Measurements from ENCODE around the gene KRT73. TPM values are rescaled to one million over a fixed set of nuclear protein-coding genes. Genes with fewer than 3 reads are reported as not detected.

The KRT73 gene
- total RNA-seq: not detected

- Mint-ChIP-seq H3K9me3 (no peaks in the 10 kb centered on the region), H3K4me3 (no peak within 1 kb of the TSS), H3K27ac (no peak within 1 kb of the TSS), H3K27me3 (peaks cover 15% of the 10 kb centered on the region), H3K4me1 (peaks cover 10% of the 10 kb centered on the region), H3K36me3 (ENCODE audit: low read depth) (no peaks in the 10 kb centered on the region)
- CTCF ChIA-PET: interaction anchor here (1.4 kb wide), 1 partner anchor 252 kb away, joined by 3 read pairs; no protein-coding TSS in a partner anchor
- POLR2A ChIA-PET: no interaction called here
- peak; percentile 12 for DNase-seq
Observed at GRCh38 chr12:52618216-52618615, at the start of gene KRT73. Gene KRT73 (minus strand): TSS chr12:52618559. CDS start chr12:52618524, 35 bp downstream.

DNA sequence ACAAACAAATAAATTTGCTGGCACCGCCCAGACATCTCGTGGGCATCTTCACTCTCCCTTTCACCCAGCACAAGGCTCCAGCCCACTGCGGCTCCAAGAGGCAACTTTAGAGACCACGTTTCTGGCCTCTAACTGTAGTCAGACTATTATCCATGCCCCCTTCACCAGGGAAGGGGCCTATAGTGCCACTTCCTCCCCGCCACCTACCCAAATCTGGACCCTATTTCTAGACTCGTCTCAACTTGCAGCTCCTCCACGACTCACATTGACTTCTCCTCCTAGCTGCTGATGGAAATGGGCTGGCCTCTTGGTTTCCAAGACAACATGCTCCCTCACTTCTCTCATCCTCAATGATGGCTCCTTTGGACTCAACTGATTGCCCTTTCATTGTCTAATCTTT, 49.6 kb upstream of the KRT73 start:
- no peaks in the 10 kb centered on the region for H3K4me1 Mint-ChIP-seq

GRCh38 chr12:52667509-52667908, 49.1 kb upstream of the KRT73 start:
- H3K4me1 Mint-ChIP-seq: peaks cover 2% of the 10 kb centered on the region
- no peak overlapping the region for H3K4me3 Mint-ChIP-seq
- no peaks in the 10 kb centered on the region for H3K9me3 Mint-ChIP-seq
- no peak overlapping the region for H3K27ac Mint-ChIP-seq
- POLR2A ChIA-PET: no interaction called here
- no peak for DNase-seq
- CTCF ChIA-PET: no interaction called here
- H3K36me3 Mint-ChIP-seq (ENCODE audit: low read depth): no peaks in the 10 kb centered on the region
- H3K27me3 Mint-ChIP-seq: peaks cover 22% of the 10 kb centered on the region

More for the DNA sequence above, 49.6 kb upstream of the KRT73 start:
- H3K4me3 Mint-ChIP-seq: no peak overlapping the region
- H3K36me3 Mint-ChIP-seq (ENCODE audit: low read depth): no peaks in the 10 kb centered on the region
- no peak overlapping the region for H3K27ac Mint-ChIP-seq
- no peak for DNase-seq
- ChIA-PET CTCF (no interaction called here), POLR2A (interaction anchor here (0.8 kb wide), 1 partner anchor 153 kb away, joined by 3 read pairs; no protein-coding TSS in a partner anchor)
- peaks cover 22% of the 10 kb centered on the region for H3K27me3 Mint-ChIP-seq
- no peaks in the 10 kb centered on the region for H3K9me3 Mint-ChIP-seq

DNA sequence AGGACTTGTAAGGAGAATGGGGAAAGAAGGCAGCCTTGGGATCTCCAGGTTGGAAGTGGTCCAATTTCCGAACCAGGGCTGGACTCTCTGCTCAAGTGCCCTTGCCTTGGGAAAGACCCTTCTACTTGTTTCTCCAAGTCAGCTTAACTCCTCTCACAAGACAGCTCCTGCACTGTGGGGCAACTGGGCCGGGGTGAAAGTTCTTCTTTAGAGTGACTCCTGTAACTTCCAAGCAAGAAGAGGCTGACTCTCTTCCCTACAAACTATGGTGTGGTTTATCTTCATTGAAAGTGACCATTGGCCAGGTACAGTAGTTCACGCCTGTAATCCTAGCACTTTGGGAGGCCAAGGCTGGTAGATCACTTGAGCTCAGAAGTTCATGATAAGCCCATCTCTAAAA, 48.1 kb upstream of the KRT73 start:
- Mint-ChIP-seq H3K4me3 (no peak overlapping the region), H3K4me1 (peaks cover 10% of the 10 kb centered on the region), H3K36me3 (ENCODE audit: low read depth) (no peaks in the 10 kb centered on the region), H3K27ac (no peak overlapping the region), H3K27me3 (peaks cover 24% of the 10 kb centered on the region), H3K9me3 (no peaks in the 10 kb centered on the region)
- no peak for DNase-seq
- ChIA-PET CTCF (interaction anchor here (0.6 to 1.4 kb wide), 2 partner anchors 218 to 290 kb away, joined by 3 to 4 read pairs; no protein-coding TSS in a partner anchor), POLR2A (no interaction called here)

- Mint-ChIP-seq H3K4me1 (peaks cover 10% of the 10 kb centered on the region), H3K27ac (no peak overlapping the region), H3K36me3 (ENCODE audit: low read depth) (no peaks in the 10 kb centered on the region), H3K9me3 (no peaks in the 10 kb centered on the region), H3K27me3 (peaks cover 22% of the 10 kb centered on the region), H3K4me3 (no peak overlapping the region)
- no peak for DNase-seq
- ChIA-PET POLR2A (no interaction called here), CTCF (no interaction called here)
Observed at GRCh38 chr12:52663420-52663819, 45.1 kb upstream of the KRT73 start.

GRCh38 chr12:52662918-52663229, 44.5 kb upstream of the KRT73 start:
- no peaks in the 10 kb centered on the region for H3K36me3 Mint-ChIP-seq (ENCODE audit: low read depth)

GRCh38 chr12:52662093-52662917, 43.9 kb upstream of the KRT73 start:
- H3K9me3 Mint-ChIP-seq: no peaks in the 10 kb centered on the region
- peaks cover 10% of the 10 kb centered on the region for H3K4me1 Mint-ChIP-seq
- no peaks in the 10 kb centered on the region for H3K36me3 Mint-ChIP-seq (ENCODE audit: low read depth)
- no peak overlapping the region for H3K27ac Mint-ChIP-seq
- ChIA-PET POLR2A (no interaction called here), CTCF (no interaction called here)
- DNase-seq: no peak
- H3K4me3 Mint-ChIP-seq: no peak overlapping the region
- peaks cover 17% of the 10 kb centered on the region for H3K27me3 Mint-ChIP-seq

More at GRCh38 chr12:52662918-52663229, 44.5 kb upstream of the KRT73 start:
- H3K9me3 Mint-ChIP-seq: no peaks in the 10 kb centered on the region
- CTCF ChIA-PET: no interaction called here
- peaks cover 10% of the 10 kb centered on the region for H3K4me1 Mint-ChIP-seq
- POLR2A ChIA-PET: no interaction called here
- no peak overlapping the region for H3K4me3 Mint-ChIP-seq
- H3K27me3 Mint-ChIP-seq: peaks cover 19% of the 10 kb centered on the region
- no peak overlapping the region for H3K27ac Mint-ChIP-seq
- DNase-seq: no peak

- peaks cover 18% of the 10 kb centered on the region for H3K27me3 Mint-ChIP-seq
- no peak for DNase-seq
- H3K27ac Mint-ChIP-seq: no peak overlapping the region
- peaks cover 10% of the 10 kb centered on the region for H3K4me1 Mint-ChIP-seq
- H3K9me3 Mint-ChIP-seq: no peaks in the 10 kb centered on the region
- no peaks in the 10 kb centered on the region for H3K36me3 Mint-ChIP-seq (ENCODE audit: low read depth)
- H3K4me3 Mint-ChIP-seq: no peak overlapping the region
- POLR2A ChIA-PET: no interaction called here
- CTCF ChIA-PET: no interaction called here
Observed at GRCh38 chr12:52661668-52662067, 43.3 kb upstream of the KRT73 start.

DNA sequence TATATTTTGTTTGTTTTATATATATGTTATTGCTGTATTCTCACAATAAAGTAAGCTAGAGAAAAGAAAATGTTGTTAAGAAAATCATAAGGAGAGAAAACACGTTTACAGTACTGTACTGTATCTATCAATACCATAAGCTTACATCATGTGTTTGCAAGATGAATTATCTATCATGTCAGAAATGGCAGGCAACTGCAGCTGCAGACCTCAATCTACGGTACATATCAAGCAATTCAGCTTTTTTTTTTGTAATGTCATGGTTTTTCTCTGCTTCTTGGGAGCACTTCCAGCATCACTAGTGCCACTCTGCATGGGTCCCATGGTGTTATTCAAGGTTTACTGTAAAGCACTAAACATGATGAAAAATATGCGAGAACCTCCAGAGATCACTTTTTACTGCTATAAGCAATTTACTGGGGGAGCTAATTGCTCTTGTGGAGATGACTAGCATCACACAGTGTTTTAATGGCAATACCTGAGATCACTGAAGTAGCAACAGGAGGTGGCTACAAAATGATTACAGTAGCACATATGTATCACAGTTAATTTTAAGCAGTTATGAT, 42.7 kb upstream of the KRT73 start:
- Mint-ChIP-seq H3K36me3 (ENCODE audit: low read depth) (no peaks in the 10 kb centered on the region), H3K4me3 (no peak overlapping the region), H3K27ac (no peak overlapping the region), H3K4me1 (peaks cover 10% of the 10 kb centered on the region), H3K9me3 (no peaks in the 10 kb centered on the region), H3K27me3 (peaks cover 20% of the 10 kb centered on the region)
- ChIA-PET CTCF (no interaction called here), POLR2A (no interaction called here)
- DNase-seq: no peak

GRCh38 chr12:52659951-52660350, 41.6 kb upstream of the KRT73 start:
- no peak overlapping the region for H3K27ac Mint-ChIP-seq
- peaks cover 10% of the 10 kb centered on the region for H3K4me1 Mint-ChIP-seq
- H3K27me3 Mint-ChIP-seq: peaks cover 26% of the 10 kb centered on the region
- CTCF ChIA-PET: no interaction called here
- H3K36me3 Mint-ChIP-seq (ENCODE audit: low read depth): no peaks in the 10 kb centered on the region
- POLR2A ChIA-PET: no interaction called here
- DNase-seq: no peak
- H3K9me3 Mint-ChIP-seq: no peaks in the 10 kb centered on the region
- no peak overlapping the region for H3K4me3 Mint-ChIP-seq

DNA sequence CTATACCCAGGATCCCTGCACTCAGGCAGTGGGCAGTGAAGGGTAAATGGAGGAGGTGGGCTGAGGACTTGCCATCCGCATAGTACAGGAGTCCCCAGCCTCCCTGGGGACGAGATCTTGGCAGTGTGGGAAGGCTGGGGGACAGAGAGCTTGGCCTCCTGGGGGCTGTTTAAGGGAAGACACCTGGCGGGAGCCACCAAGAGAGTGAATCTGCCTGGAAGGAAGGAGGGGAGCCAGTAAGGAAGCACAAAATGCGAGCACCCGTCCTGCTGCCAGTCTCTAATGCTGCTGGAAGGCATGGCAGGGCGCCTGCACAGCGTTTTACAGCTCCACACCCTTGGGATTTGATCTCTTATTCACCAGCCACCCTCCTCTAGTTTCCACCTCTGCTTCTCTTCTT, 41.0 kb upstream of the KRT73 start:
- Mint-ChIP-seq H3K27ac (no peak overlapping the region), H3K4me3 (no peak overlapping the region), H3K27me3 (peaks cover 31% of the 10 kb centered on the region), H3K4me1 (peaks cover 10% of the 10 kb centered on the region), H3K36me3 (ENCODE audit: low read depth) (no peaks in the 10 kb centered on the region), H3K9me3 (no peaks in the 10 kb centered on the region)
- POLR2A ChIA-PET: no interaction called here
- DNase-seq: no peak
- CTCF ChIA-PET: no interaction called here

- ChIA-PET POLR2A (no interaction called here), CTCF (no interaction called here)
- no peak for DNase-seq
- peaks cover 36% of the 10 kb centered on the region for H3K27me3 Mint-ChIP-seq
- H3K9me3 Mint-ChIP-seq: no peaks in the 10 kb centered on the region
- H3K4me1 Mint-ChIP-seq: peaks cover 10% of the 10 kb centered on the region
- no peaks in the 10 kb centered on the region for H3K36me3 Mint-ChIP-seq (ENCODE audit: low read depth)
- no peak overlapping the region for H3K27ac Mint-ChIP-seq
- no peak overlapping the region for H3K4me3 Mint-ChIP-seq
Observed at GRCh38 chr12:52658196-52658595, 39.8 kb upstream of the KRT73 start.

GRCh38 chr12:52657250-52657902, 39.0 kb upstream of the KRT73 start:
- Mint-ChIP-seq H3K27me3 (peaks cover 42% of the 10 kb centered on the region), H3K36me3 (ENCODE audit: low read depth) (no peaks in the 10 kb centered on the region), H3K4me3 (no peak overlapping the region), H3K4me1 (peaks cover 6% of the 10 kb centered on the region), H3K27ac (no peak overlapping the region), H3K9me3 (no peaks in the 10 kb centered on the region)
- ChIA-PET CTCF (no interaction called here), POLR2A (no interaction called here)
- no peak for DNase-seq

GRCh38 chr12:52656616-52657015, 38.3 kb upstream of the KRT73 start:
- Mint-ChIP-seq H3K27ac (no peak overlapping the region), H3K4me3 (no peak overlapping the region), H3K27me3 (peaks cover 43% of the 10 kb centered on the region), H3K9me3 (no peaks in the 10 kb centered on the region), H3K36me3 (ENCODE audit: low read depth) (no peaks in the 10 kb centered on the region), H3K4me1 (no peaks in the 10 kb centered on the region)
- POLR2A ChIA-PET: no interaction called here
- CTCF ChIA-PET: no interaction called here
- DNase-seq: no peak
